Measurements from ENCODE around the gene NAAA. TPM values are rescaled to one million over a fixed set of nuclear protein-coding genes. Genes with fewer than 3 reads are reported as not detected.

NAAA gene
- total RNA-seq, 1 experiment from 2014 or later = 70.4 TPM

DNA sequence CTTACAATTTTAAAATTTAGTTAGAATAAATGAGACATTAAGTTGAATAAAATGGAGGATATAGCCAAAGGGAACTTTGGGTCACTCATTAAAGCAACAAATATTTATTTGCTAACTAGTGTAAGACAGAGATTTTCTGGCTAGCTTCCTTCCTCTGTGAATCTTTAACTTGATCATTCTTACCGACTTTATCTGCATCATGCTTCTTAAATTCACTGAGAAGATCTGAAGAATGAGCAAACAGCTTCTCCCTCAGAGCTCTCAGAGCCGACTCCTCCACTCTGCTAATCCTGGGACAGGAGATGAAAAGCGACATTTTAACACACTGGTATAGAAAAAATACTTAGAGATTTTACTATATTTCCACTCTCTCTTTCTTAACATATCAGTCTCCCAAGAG is 73.7 kb downstream of the NAAA start:
- Histone ChIP-seq H3K27me3 (replicated peaks) (no peaks in the 10 kb centered on the region), H3K9me3 (replicated peaks) (no peaks in the 10 kb centered on the region), H3K36me3 (no peaks in the 10 kb centered on the region), H3K4me1 (replicated peaks) (no peaks in the 10 kb centered on the region), H3K4me3 (no peak overlapping the region), H3K27ac (no peak overlapping the region)
- no peak for DNase-seq (ENCODE audit: low read depth in 1 of 2, low spot score in 2 of 2)

Other genes starting within 250 kb of the NAAA start
- 54.6 and 78.3 TPM in 2 replicates for gene USO1, start 216.4 kb downstream of the NAAA start, total RNA-seq (2014; rRNA removed; shearing (Covaris generic))
- gene PPEF2, start 38.6 kb downstream of the NAAA start, total RNA-seq (2014; rRNA removed; shearing (Covaris generic)) = not detected in 2 replicates
- 41.0 and 45.1 TPM in 2 replicates for gene SDAD1, start 49.9 kb upstream of the NAAA start, total RNA-seq (2014; rRNA removed; shearing (Covaris generic))
- gene CXCL9, start 66.5 kb upstream of the NAAA start, total RNA-seq (2014; rRNA removed; shearing (Covaris generic)) = not detected in 2 replicates
- 0.29 TPM in 1 of 2 replicates, not detected in the other for gene CXCL10, start 82.5 kb upstream of the NAAA start, total RNA-seq (2014; rRNA removed; shearing (Covaris generic))
- not detected in 2 replicates for gene CXCL11, start 95.1 kb upstream of the NAAA start, total RNA-seq (2014; rRNA removed; shearing (Covaris generic))
- 1.00 and 7.7 TPM in 2 replicates for gene ART3, start 133.7 kb upstream of the NAAA start, total RNA-seq (2014; rRNA removed; shearing (Covaris generic))
- 37.5 and 77.7 TPM in 2 replicates for gene NUP54, start 207.4 kb upstream of the NAAA start, total RNA-seq (2014; rRNA removed; shearing (Covaris generic))

Measured in SJSA1 (cell line).